Right lobe of liver (tissue), 4 donors: ENCODE data around the gene NPIPA5.
"Not testable (repeated sequence)": the region's sequence is repeated elsewhere in the genome, so short reads cannot be mapped to it uniquely, and the experiment has no call there.

Experiments used
- POLR2A ChIP-seq: fragments of 450-650 bp; IDR thresholded peaks from one replicate; pipeline ENCODE4 v1.6.1; 2017; ENCODE audit warnings: antibody characterized with exemption, mild to moderate bottlenecking
- TF ChIP-seq, protein P1 (sequence below), 4 donors: fragments of 200-600 bp in 3 of 4; fragments of 450-650 bp in 1 of 4; IDR thresholded peaks; one replicate each; pipeline versions ENCODE4 v1.5.1 to v1.8.0; 2016 to 2022; ENCODE audit warnings: antibody characterized with exemption in 4 of 4, mild to moderate bottlenecking in 2 of 4
- donor health status: DM: no; HTN: no; CAD: no.
- donor health status: DM: no; HTN: no; CAD: no.
- donor health status: DM: no; HTN: yes; CAD: no.

DNA sequence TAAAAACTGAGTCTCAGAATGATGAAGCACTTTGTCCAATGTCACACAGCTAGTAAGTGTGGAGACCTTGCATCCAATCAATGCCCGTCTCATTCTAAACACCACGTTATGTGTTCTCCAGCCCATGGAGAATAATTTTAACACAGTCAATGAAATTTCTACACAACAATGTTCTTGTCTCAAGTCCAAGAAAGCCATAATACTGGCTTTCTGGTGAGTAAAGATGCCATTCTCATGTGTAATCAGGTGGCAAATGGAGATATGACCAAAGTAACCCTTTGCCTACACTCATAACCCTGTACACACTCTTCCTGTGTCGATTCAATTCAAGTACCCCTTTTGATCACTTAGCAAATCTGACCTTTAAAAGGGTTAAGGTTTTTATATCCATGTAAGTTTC is 4.7 kb upstream of the NPIPA5 start:
- not testable (repeated sequence) for TF ChIP-seq POLR2A
- TF ChIP-seq, protein P1, sequence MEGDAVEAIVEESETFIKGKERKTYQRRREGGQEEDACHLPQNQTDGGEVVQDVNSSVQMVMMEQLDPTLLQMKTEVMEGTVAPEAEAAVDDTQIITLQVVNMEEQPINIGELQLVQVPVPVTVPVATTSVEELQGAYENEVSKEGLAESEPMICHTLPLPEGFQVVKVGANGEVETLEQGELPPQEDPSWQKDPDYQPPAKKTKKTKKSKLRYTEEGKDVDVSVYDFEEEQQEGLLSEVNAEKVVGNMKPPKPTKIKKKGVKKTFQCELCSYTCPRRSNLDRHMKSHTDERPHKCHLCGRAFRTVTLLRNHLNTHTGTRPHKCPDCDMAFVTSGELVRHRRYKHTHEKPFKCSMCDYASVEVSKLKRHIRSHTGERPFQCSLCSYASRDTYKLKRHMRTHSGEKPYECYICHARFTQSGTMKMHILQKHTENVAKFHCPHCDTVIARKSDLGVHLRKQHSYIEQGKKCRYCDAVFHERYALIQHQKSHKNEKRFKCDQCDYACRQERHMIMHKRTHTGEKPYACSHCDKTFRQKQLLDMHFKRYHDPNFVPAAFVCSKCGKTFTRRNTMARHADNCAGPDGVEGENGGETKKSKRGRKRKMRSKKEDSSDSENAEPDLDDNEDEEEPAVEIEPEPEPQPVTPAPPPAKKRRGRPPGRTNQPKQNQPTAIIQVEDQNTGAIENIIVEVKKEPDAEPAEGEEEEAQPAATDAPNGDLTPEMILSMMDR (IDR thresholded peaks at IDR 0.05), result not testable (repeated sequence)
